Activated CD8-positive, alpha-beta T cell treated with anti-CD3 and anti-CD28 coated beads for 36 hours (primary cell): ENCODE measurements around the gene ATN1. TPM values are rescaled to one million over a fixed set of nuclear protein-coding genes. Genes with fewer than 3 reads are reported as not detected.

Experiments used
- ATAC-seq: fragments of 200-7000 bp; cut with Tn5 transposase; one replicate; pipeline ENCODE4 v1.10.0; 2021; ENCODE audit warnings: mild to moderate bottlenecking, moderate library complexity
- CTCF ChIA-PET: fragments of 350-600 bp; sonication (Branson Sonifier 250); formaldehyde crosslinking; loops from one replicate; lab custom pipeline; 2021; ENCODE audit warnings: antibody characterized with exemption; lab: Charles Lee
- POLR2A ChIA-PET: fragments of 350-600 bp; sonication (Branson Sonifier 250); formaldehyde crosslinking; loops from one replicate; lab custom pipeline; 2021; ENCODE audit warnings: antibody characterized with exemption; lab: Charles Lee
- DNase-seq: peaks from one replicate; pipeline ENCODE4 v3.0.0-alpha.2; 2020
- H3K27ac Mint-ChIP-seq: one replicate; pipeline ENCODE4 v1.8.0; 2021; ENCODE audit warnings: mild to moderate bottlenecking, mixed read lengths
- H3K27me3 Mint-ChIP-seq: one replicate; pipeline ENCODE4 v1.8.0; 2021; ENCODE audit warnings: mixed read lengths
- H3K36me3 Mint-ChIP-seq: one replicate; pipeline ENCODE4 v1.8.0; 2021; ENCODE audit warnings: low read depth, mixed read lengths
- H3K4me1 Mint-ChIP-seq: one replicate; pipeline ENCODE4 v1.8.0; 2021; ENCODE audit warnings: low read depth, mixed read lengths
- H3K4me3 Mint-ChIP-seq: one replicate; pipeline ENCODE4 v1.8.0; 2021; ENCODE audit warnings: mild to moderate bottlenecking, moderate library complexity, mixed read lengths
- H3K9me3 Mint-ChIP-seq: one replicate; pipeline ENCODE4 v1.8.0; 2021; ENCODE audit warnings: mixed read lengths
- CTCF ChIP-seq: fragments of 200-600 bp; IDR thresholded peaks from one replicate; pipeline ENCODE4 v1.8.0; 2022; ENCODE audit warnings: antibody characterized with exemption, mild to moderate bottlenecking
- intact Hi-C: fragments of 100-400 bp; cut with micrococcal nuclease; formaldehyde crosslinking; loops from one replicate; pipeline ENCODE4 v1.10.0; 2022
- total RNA-seq, 2 experiments: library from RNA; stranded (reverse); gene quantifications; one replicate each; pipeline ENCODE4 v1.2.3, GENCODE V29; 2021

Gene ATN1
- total RNA-seq, 2 experiments from 2014 or later = 26.4 to 28.5 TPM

- H3K27me3 Mint-ChIP-seq = no peaks in the 10 kb centered on the region
- POLR2A ChIA-PET = interaction anchor here (1.3 to 36.0 kb wide), 4 partner anchors 13 to 90 kb away, joined by 4 to 1266 read pairs (median 144); partner anchors contain the start of genes ATN1, C12orf57, CDCA3 and EMG1
- H3K4me1 Mint-ChIP-seq = peaks cover 45% of the 10 kb centered on the region
Measured at GRCh38 chr12:6941267-6941666, 13.5 kb downstream of the ATN1 start.

GRCh38 chr12:6941782-6942181 lies 14.0 kb downstream of the ATN1 start:
- no peak for TF ChIP-seq CTCF
- no peak for DNase-seq
- peaks cover 41% of the 10 kb centered on the region for H3K4me1 Mint-ChIP-seq
- ChIA-PET CTCF (interaction anchor here (1.0 to 22.8 kb wide), 4 partner anchors 15 to 69 kb away, joined by 3 to 460 read pairs (median 56); partner anchors contain the start of gene ATN1), POLR2A (interaction anchor here (1.3 to 36.0 kb wide), 5 partner anchors 13 to 90 kb away, joined by 4 to 1266 read pairs (median 90); partner anchors contain the start of genes ATN1, C12orf57, CDCA3 and EMG1)
- H3K9me3 Mint-ChIP-seq = no peaks in the 10 kb centered on the region
- H3K27ac Mint-ChIP-seq = no peak overlapping the region
- no peak for ATAC-seq
- peaks cover 37% of the 10 kb centered on the region for H3K36me3 Mint-ChIP-seq
- H3K4me3 Mint-ChIP-seq = no peak overlapping the region
- no peaks in the 10 kb centered on the region for H3K27me3 Mint-ChIP-seq
- intact Hi-C loops = loop anchor here (2.0 to 10.0 kb wide), 2 partner anchors 77 to 163 kb away; partner anchors contain the start of genes C1RL and LPCAT3

More at GRCh38 chr12:6941267-6941666, 13.5 kb downstream of the ATN1 start:
- ATAC-seq = no peak
- no peak for DNase-seq
- TF ChIP-seq CTCF = no peak
- intact Hi-C loops = loop anchor here (10.0 kb wide), 1 partner anchor 164 kb away; the partner anchor contains the start of gene C1RL
- H3K27ac Mint-ChIP-seq = peak overlapping the region; percentile 24
- CTCF ChIA-PET = interaction anchor here (1.1 to 22.8 kb wide), 3 partner anchors 15 to 27 kb away, joined by 4 to 460 read pairs (median 108); partner anchors contain the start of gene ATN1
- H3K9me3 Mint-ChIP-seq = no peaks in the 10 kb centered on the region
- peaks cover 40% of the 10 kb centered on the region for H3K36me3 Mint-ChIP-seq
- no peak overlapping the region for H3K4me3 Mint-ChIP-seq

GRCh38 chr12:6942331-6942665 lies 14.5 kb downstream of the ATN1 start:
- no peaks in the 10 kb centered on the region for H3K9me3 Mint-ChIP-seq
- peak overlapping the region; percentile 85 for H3K4me3 Mint-ChIP-seq
- DNase-seq (no peak), ATAC-seq (no peak)
- ChIA-PET CTCF (interaction anchor here (1.0 to 22.8 kb wide), 3 partner anchors 18 to 70 kb away, joined by 3 to 460 read pairs (median 21); no protein-coding TSS in a partner anchor), POLR2A (interaction anchor here (1.3 to 36.0 kb wide), 6 partner anchors 3 to 91 kb away, joined by 4 to 1266 read pairs (median 130); partner anchors contain the start of genes ATN1, C12orf57, CDCA3 and EMG1)
- intact Hi-C loops = loop anchor here (2.0 to 10.0 kb wide), 2 partner anchors 77 to 163 kb away; partner anchors contain the start of genes C1RL and LPCAT3
- peaks cover 39% of the 10 kb centered on the region for H3K36me3 Mint-ChIP-seq
- no peaks in the 10 kb centered on the region for H3K27me3 Mint-ChIP-seq
- peaks cover 46% of the 10 kb centered on the region for H3K4me1 Mint-ChIP-seq
- H3K27ac Mint-ChIP-seq = peak overlapping the region; percentile 93
- TF ChIP-seq CTCF = no peak

- H3K4me1 Mint-ChIP-seq = peaks cover 53% of the 10 kb centered on the region
- intact Hi-C loops = loop anchor here (2.0 to 10.0 kb wide), 2 partner anchors 75 to 161 kb away; partner anchors contain the start of genes C1RL and LPCAT3
- ChIA-PET POLR2A (interaction anchor here (0.7 to 36.0 kb wide), 45 partner anchors 4 to 516 kb away, joined by 3 to 1266 read pairs (median 6); partner anchors contain the start of genes ATN1, C12orf57, C1R and C1RL), CTCF (interaction anchor here (0.7 to 22.8 kb wide), 10 partner anchors 15 to 169 kb away, joined by 3 to 460 read pairs (median 19); partner anchors contain the start of genes ATN1, C1RL, ENO2 and LPCAT3)
- H3K4me3 Mint-ChIP-seq = peak overlapping the region; percentile 85
- no peaks in the 10 kb centered on the region for H3K9me3 Mint-ChIP-seq
- peak; percentile 88 for DNase-seq
- TF ChIP-seq CTCF = no peak
- ATAC-seq = peak; percentile 53
- H3K27ac Mint-ChIP-seq = peak overlapping the region; percentile 93
- no peaks in the 10 kb centered on the region for H3K27me3 Mint-ChIP-seq
- H3K36me3 Mint-ChIP-seq = peaks cover 42% of the 10 kb centered on the region
Measured at GRCh38 chr12:6943389-6943721, 15.6 kb downstream of the ATN1 start.
